HS-27A (cell line): ENCODE data around the gene KRTAP5-3.

Source experiments
- DNase-seq: peaks from one replicate; pipeline ENCODE4 v3.0.0-alpha.2; 2012; ENCODE audit warnings: low read depth, missing footprints

KRTAP5-3 gene

GRCh38 chr11:1643146-1643690 is 35.0 kb upstream of the KRTAP5-3 start:
- DNase-seq, result no peak

DNA sequence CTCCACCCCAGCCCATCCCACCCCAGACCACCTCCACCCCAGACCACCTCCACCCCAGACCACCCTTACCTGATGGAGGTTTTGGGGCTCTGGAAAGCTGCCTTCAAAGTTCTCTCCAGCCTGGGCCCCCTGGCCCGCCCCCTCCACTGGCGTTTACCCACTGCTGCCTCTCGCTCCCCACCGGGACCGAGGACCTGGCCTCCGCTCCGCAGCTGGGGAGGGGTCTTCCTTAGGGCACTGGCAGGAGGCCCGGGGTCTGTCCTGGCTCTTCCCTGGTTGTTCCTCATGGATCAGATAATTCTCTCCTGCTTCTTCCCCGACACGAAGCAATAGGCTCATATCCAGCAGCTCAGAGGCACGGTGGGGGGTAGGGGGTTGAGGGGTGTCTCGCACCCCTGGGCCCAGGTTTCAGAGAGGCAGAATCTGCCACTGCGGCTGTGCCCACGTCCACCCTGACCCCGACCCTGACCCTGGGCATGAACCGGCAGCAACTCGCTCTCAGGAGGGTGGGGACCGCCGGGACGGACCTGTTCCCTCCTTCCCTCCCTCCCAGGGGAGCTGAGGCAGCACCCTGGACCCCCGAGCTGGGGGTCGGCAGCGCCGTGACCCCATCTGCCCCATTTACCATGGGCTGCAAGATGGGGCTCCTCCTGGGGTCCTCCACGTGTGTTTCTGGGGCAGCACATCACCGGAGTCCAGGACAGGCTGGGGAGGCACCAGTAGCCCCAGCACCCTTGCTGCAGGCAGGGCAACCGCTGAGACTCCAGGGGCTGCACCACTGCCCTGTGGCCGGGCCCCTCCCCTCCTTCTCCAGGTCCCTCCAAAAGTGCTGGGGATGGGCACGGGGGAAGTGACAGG is 34.3 kb upstream of the KRTAP5-3 start:
- DNase-seq, result no peak

DNA sequence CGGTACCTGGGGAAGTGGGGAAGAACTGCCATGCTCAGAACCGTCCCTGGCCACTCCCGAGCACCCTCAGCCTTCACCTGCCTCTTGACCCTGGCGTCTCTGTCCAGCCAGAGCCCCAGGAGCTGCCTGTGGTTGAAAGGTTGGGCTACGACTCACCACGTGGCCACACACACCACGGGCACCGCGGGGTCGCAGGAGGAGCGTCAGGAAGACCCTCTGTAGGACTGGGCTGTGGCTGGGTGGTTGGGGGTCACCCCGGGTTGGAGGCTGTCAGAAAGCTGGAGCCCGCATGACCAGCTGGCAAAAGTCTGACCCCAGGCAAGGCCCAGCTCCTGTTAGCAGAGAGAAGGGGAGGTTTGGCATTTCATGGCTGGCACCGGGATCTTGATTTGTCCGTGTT is 32.8 kb upstream of the KRTAP5-3 start:
- no peak for DNase-seq

- DNase-seq, result no peak
These were observed 32.0 kb upstream of the KRTAP5-3 start for GRCh38 chr11:1640076-1640946.

- DNase-seq, result no peak
These were observed 31.4 kb upstream of the KRTAP5-3 start for GRCh38 chr11:1639666-1640065.

GRCh38 chr11:1639102-1639620 is 30.9 kb upstream of the KRTAP5-3 start:
- DNase-seq, result no peak

GRCh38 chr11:1638344-1638743 is 30.1 kb upstream of the KRTAP5-3 start:
- no peak for DNase-seq

- DNase-seq, result no peak
These were observed 29.4 kb upstream of the KRTAP5-3 start for GRCh38 chr11:1637628-1638027.

GRCh38 chr11:1636291-1636950 is 28.2 kb upstream of the KRTAP5-3 start:
- no peak for DNase-seq

DNA sequence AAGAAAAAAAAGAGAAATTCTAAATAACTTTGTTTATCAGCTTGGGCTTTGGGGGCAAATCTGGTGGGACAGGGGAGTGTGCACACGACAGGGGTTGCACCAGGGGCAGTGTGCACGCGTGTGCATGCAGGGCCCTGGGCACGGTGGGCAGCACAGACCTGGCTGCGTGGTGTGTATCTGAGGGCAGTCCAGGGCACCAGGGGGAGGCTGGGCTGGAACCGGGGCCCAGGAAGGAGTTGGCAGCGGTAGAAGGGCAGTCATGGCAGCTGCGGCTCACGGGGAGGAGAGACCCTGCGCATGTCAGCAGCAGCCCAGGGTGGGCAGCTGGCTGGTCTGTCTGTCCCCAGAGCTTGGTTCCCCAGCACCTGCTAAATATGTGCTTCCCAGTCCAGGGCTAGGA is 25.6 kb upstream of the KRTAP5-3 start:
- no peak for DNase-seq

- DNase-seq, result no peak
These were observed 23.9 kb upstream of the KRTAP5-3 start for GRCh38 chr11:1632053-1632714.

GRCh38 chr11:1631066-1631568 is 22.9 kb upstream of the KRTAP5-3 start:
- no peak for DNase-seq

DNA sequence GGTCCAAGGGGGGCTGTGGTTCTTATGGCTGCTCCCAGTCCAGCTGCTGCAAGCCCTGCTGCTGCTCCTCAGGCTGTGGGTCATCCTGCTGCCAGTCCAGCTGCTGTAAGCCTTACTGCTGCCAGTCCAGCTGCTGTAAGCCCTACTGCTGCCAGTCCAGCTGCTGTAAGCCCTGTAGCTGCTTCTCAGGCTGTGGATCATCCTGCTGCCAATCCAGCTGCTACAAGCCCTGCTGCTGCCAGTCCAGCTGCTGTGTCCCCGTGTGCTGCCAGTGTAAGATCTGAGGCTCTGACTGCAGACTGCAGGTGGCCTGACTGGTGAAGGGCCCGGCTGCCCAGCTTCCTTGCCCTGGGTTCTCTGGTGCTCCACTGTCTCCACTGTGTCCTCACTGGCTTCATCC is 22.0 kb upstream of the KRTAP5-3 start:
- DNase-seq, result no peak

DNA sequence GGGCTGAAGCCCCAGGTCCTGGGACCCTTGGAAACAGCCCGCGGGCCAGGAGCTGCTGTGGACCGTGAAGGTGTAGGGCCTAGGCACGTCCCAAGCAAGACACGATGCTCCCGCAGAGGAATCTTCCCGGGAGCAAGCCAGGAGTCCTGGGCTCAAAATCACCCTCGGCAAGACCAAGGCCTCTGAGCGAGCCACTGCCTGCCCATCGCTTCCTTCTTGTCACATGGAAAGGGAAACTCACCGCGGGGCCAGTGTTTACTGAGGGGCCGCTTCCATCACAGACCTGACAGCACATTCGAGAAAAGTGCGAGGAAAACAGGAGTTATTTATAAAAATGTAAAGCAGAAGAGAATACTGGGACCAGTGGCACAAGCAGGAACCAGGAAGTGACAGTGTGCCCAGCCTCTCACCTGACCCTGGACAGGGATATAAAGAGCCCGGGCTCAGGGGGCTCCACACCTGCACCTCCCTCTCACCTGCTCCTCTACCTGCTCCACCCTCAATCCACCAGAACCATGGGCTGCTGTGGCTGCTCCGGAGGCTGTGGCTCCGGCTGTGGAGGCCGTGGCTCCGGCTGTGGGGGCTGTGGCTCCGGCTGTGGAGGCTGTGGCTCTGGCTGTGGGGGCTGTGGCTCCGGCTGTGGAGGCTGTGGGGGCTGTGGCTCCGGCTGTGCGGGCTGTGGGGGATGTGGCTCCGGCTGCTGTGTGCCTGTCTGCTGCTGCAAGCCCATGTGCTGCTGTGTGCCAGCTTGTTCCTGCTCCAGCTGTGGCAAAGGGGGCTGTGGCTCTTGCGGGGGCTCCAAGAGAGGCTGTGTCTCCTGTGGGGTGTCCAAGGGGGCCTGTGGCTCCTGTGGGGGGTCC is 21.3 kb upstream of the KRTAP5-3 start, which contains the start of gene KRTAP5-5:
Gene KRTAP5-5 (plus strand): TSS at position 450 of the 860 bp plus-strand sequence. CDS start 66 bp downstream, at position 516.
- no peak for DNase-seq

DNA sequence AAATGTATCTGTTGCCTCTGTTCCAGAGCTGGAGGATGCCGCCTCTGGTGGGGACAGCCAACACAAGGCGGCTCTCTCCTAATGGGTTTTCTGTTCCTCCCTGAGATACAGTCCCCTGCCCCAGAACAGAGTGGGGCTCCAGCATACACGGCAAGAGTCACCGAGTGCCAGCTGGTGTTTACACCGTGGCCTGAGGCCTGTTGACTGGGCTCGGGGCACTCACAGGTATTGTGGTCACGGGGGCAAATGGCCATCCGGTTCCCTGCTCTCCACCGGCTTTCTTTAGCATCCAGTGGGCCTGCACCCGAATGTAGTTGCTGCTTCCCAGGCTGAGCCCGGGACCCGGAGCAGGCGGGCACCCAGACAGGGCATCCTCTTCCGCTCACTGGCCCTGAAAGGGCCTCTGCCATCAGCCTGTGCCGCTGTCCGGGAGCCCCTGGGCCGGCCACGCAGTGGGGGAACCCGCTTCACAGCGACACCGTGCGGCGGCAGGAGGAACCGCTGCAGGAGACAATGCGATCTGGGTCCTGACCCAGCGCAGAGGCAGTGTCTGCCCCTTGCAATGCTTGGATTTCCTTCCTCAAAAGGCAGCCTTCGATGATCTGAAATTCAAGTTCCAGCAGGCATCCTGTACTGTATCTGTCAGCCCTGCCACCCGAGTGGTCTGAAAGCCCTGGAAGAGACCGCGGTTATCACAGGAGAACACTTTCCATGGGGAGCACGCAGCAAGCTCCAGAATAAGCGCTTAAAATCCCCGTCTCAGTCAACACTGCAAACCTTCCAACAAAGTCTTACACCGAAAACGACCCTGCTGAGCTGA is 20.5 kb upstream of the KRTAP5-3 start:
- DNase-seq, result no peak

DNA sequence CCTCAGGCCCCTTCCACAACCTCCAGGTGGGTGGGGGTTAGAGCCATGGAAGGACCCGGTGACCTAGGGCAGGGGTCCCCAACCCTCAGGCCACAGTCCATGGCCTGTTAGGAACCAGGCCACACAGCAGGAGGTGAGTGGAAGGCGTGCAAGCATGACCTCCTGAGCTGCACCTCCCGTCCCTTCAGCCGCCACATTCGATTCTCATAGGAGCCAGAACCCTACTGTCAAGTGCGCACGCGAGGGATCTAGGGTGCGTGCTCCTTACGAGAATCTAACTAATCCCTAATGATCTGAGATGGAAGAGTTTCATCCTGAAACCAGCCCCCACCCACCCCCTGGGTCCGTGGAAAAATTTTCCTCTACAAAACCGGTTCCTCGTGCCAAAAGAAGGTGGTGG is 17.3 kb upstream of the KRTAP5-3 start:
- DNase-seq, result no peak

DNA sequence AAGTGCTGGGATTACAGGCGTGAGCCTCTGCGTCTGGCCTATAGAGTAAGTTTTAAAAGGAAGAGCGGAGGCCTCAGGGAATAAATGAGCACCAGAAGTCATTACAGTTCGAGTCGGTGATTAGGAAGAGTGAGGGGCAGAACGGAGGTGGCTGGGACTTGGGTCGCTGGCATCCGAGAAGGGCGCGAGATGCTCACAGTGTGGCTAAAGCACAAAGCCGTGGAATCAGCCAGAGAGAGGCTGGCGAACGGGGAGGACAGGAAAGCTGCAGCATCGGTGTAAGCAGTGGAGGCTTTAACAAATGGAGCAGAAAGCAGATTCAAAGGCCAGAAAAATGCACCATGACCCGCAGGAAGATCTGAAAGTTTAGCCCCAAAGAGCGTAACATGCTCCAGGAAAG is 16.4 kb upstream of the KRTAP5-3 start:
- DNase-seq, result no peak

DNA sequence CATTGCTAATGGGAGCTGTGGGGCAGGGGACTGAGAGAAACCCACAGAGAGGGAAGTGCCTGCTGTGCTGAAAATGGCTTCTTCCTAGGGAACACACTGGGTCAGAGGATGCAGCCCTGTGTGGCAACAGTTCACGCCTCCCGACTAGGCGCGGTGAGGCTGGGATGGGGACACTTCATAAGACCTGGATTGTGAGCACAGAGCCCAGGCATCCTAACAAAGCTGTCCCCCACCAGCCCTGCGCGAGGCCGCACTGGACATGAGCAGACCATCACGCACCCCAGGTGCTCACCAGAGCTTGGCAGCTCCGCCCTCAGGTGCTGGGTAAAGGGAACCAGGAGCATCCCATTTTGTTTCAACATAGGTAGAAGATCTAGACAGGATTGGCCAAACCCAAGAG is 15.5 kb upstream of the KRTAP5-3 start:
- DNase-seq, result no peak

GRCh38 chr11:1622086-1622485 is 13.8 kb upstream of the KRTAP5-3 start, which contains the start of gene KRTAP5-4:
TSS of gene KRTAP5-4 (minus strand) at chr11:1622138. CDS start at chr11:1622093, 45 bp downstream.
- no peak for DNase-seq
